MG63 (cell line): ENCODE results near the gene TMEM258. TPM values are rescaled to one million over a fixed set of nuclear protein-coding genes. Genes with fewer than 3 reads are reported as not detected.

Experiments
- DNase-seq: peaks from one replicate; pipeline ENCODE4 v3.0.0-alpha.2; 2020
- H3K27me3 ChIP-seq: fragments of 250-450 bp; sonication (Bioruptor Pico); 2 replicates; pipeline ENCODE4 v1.5.1; 2020; ENCODE audit warnings: mild to moderate bottlenecking, moderate library complexity
- H3K36me3 ChIP-seq: fragments of 250-450 bp; sonication (Bioruptor Pico); 2 replicates; pipeline ENCODE4 v1.5.1; 2020; ENCODE audit warnings: mild to moderate bottlenecking, moderate library complexity
- H3K4me3 ChIP-seq: fragments of 250-450 bp; sonication (Bioruptor Pico); 2 replicates; pipeline ENCODE4 v1.5.1; 2020; ENCODE audit warnings: mild to moderate bottlenecking, moderate library complexity
- H3K9me3 ChIP-seq: fragments of 250-450 bp; sonication (Bioruptor Pico); 2 replicates; pipeline ENCODE4 v1.5.1; 2020; ENCODE audit warnings: mild to moderate bottlenecking, moderate library complexity
- total RNA-seq: library from RNA; depleted of rRNA; stranded (reverse); fragments of >200 nt; shearing (Covaris generic); gene quantifications from 2 replicates; pipeline ENCODE4 v1.2.3, GENCODE V29; 2014; ENCODE audit warnings: low replicate concordance

Gene TMEM258
- total RNA-seq, 1 experiment from 2014 or later = 61.8 TPM

- H3K9me3 ChIP-seq = no peaks in the 10 kb centered on the region
- peaks cover 21% of the 10 kb centered on the region for H3K36me3 ChIP-seq
- no peaks in the 10 kb centered on the region for H3K27me3 ChIP-seq
- DNase-seq = no peak
- no peak overlapping the region for H3K4me3 ChIP-seq
These were observed 7.9 kb downstream of the TMEM258 start for GRCh38 chr11:61784506-61784805.

GRCh38 chr11:61783717-61784505 is 8.5 kb downstream of the TMEM258 start:
- H3K9me3 ChIP-seq = no peaks in the 10 kb centered on the region
- DNase-seq = no peak
- H3K4me3 ChIP-seq = no peak overlapping the region
- H3K36me3 ChIP-seq = peaks cover 17% of the 10 kb centered on the region
- H3K27me3 ChIP-seq = no peaks in the 10 kb centered on the region

- no peak for DNase-seq
- Histone ChIP-seq H3K27me3 (no peaks in the 10 kb centered on the region), H3K36me3 (peaks cover 6% of the 10 kb centered on the region), H3K4me3 (no peak overlapping the region), H3K9me3 (no peaks in the 10 kb centered on the region)
These were observed 9.6 kb downstream of the TMEM258 start for GRCh38 chr11:61782841-61783240.

GRCh38 chr11:61782299-61782698 is 10.1 kb downstream of the TMEM258 start:
- peaks cover under 1% of the 10 kb centered on the region for H3K36me3 ChIP-seq

DNA sequence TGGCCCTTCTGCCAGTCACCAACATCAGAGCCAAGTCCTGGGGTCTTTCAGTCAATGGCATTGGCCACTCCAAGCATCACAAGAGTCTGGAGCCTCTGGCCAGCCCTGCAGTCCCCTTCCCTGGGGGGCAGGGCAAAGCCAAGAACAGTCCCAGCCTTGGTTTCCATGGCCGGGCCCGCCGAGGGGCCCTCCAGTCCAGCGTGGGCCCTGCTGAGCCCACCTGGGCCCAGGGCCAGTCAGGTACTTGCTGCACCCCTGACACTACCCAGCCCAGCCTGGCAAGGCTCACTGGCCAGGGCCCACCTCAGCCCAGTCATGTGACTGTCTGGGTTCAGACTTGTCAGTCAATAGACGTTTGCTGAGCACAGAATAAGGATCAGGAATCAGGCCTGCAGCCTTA is 10.8 kb downstream of the TMEM258 start:
- no peaks in the 10 kb centered on the region for H3K27me3 ChIP-seq
- no peaks in the 10 kb centered on the region for H3K9me3 ChIP-seq
- no peak overlapping the region for H3K4me3 ChIP-seq
- DNase-seq = no peak
- H3K36me3 ChIP-seq = no peaks in the 10 kb centered on the region

More at GRCh38 chr11:61782299-61782698, 10.1 kb downstream of the TMEM258 start:
- Histone ChIP-seq H3K9me3 (no peaks in the 10 kb centered on the region), H3K4me3 (no peak overlapping the region), H3K27me3 (no peaks in the 10 kb centered on the region)
- DNase-seq = no peak

GRCh38 chr11:61780581-61781162 is 11.7 kb downstream of the TMEM258 start:
- DNase-seq = no peak
- H3K9me3 ChIP-seq = no peaks in the 10 kb centered on the region
- H3K36me3 ChIP-seq = no peaks in the 10 kb centered on the region
- H3K27me3 ChIP-seq = no peaks in the 10 kb centered on the region
- no peak overlapping the region for H3K4me3 ChIP-seq

- Histone ChIP-seq H3K4me3 (no peak overlapping the region), H3K9me3 (no peaks in the 10 kb centered on the region), H3K27me3 (no peaks in the 10 kb centered on the region), H3K36me3 (no peaks in the 10 kb centered on the region)
- no peak for DNase-seq
These were observed 12.5 kb downstream of the TMEM258 start for GRCh38 chr11:61779666-61780525.

GRCh38 chr11:61778920-61779650 is 13.3 kb downstream of the TMEM258 start:
- Histone ChIP-seq H3K36me3 (no peaks in the 10 kb centered on the region), H3K27me3 (no peaks in the 10 kb centered on the region), H3K4me3 (no peak overlapping the region), H3K9me3 (no peaks in the 10 kb centered on the region)
- no peak for DNase-seq

DNA sequence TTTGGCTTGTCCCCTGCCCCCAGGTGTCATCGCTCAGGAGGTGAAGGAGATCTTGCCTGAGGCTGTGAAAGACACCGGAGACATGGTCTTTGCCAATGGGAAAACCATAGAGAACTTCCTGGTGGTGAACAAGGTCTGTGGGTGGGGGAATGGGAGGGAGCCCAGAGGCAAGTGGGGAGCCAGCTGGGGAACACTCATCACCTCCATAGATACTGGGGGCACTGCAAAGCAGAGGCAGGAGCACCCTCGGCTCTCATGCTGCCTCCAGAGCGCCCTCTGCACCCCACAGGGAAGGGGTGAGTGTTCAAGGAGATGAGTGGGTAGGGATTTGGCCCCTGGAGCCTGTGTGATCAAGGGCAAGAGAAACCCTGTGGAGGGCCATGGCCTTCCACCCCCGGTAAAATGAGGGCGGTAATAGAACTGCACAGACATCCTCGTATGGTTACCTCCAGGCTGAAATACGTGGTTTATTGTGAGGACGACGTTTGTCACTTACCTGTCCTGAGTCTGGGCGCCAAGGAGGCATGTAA is 14.0 kb downstream of the TMEM258 start:
- H3K4me3 ChIP-seq = no peak overlapping the region
- no peaks in the 10 kb centered on the region for H3K36me3 ChIP-seq
- no peak for DNase-seq
- H3K9me3 ChIP-seq = no peaks in the 10 kb centered on the region
- H3K27me3 ChIP-seq = no peaks in the 10 kb centered on the region

DNA sequence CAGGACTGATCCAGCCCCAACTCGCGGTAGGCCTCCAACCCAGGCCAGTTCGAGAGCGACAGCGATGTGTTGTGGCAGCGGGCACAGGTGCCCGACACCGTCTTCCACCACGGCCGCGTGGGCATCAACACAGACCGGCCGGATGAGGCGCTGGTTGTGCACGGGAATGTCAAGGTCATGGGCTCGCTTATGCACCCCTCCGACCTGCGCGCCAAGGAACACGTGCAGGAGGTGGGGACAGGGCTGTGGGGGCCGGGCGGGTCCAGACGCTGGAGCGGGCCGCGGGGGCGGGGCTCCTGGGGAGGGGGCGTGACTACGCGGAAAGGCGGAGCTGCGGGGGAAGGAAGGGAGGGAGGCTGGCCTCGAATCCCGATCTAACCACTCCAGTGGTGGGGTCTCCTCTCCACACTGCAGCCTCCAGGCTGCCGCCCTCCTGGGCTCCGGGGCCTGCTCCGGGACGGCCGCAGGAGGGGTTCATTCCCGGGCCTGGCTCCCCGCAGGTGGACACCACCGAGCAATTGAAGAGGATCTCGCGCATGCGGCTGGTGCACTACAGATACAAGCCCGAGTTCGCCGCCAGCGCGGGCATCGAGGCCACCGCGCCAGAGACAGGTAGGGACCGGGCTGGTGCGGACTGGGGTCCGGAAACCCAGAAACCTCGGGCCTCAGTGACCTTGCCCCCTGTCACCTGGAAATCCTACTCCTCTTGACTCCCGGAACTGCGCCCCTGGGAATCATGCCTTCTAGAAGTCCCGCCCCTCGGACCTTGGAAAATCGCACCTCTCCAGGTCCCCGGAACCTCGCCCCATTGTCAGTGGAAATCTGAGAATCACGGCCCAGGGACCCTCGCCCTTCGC is 14.9 kb downstream of the TMEM258 start:
- DNase-seq = no peak
- no peak overlapping the region for H3K4me3 ChIP-seq

GRCh38 chr11:61776561-61777075 is 15.8 kb downstream of the TMEM258 start:
- no peaks in the 10 kb centered on the region for H3K27me3 ChIP-seq
- no peak overlapping the region for H3K4me3 ChIP-seq
- DNase-seq = peak; percentile 48
- no peaks in the 10 kb centered on the region for H3K36me3 ChIP-seq
- no peaks in the 10 kb centered on the region for H3K9me3 ChIP-seq

More for the DNA sequence above, 14.9 kb downstream of the TMEM258 start:
- Histone ChIP-seq H3K36me3 (no peaks in the 10 kb centered on the region), H3K27me3 (no peaks in the 10 kb centered on the region), H3K9me3 (no peaks in the 10 kb centered on the region)

GRCh38 chr11:61775606-61776554 is 16.5 kb downstream of the TMEM258 start:
- no peaks in the 10 kb centered on the region for H3K9me3 ChIP-seq
- no peak overlapping the region for H3K4me3 ChIP-seq
- H3K36me3 ChIP-seq = no peaks in the 10 kb centered on the region
- no peak for DNase-seq
- H3K27me3 ChIP-seq = no peaks in the 10 kb centered on the region

DNA sequence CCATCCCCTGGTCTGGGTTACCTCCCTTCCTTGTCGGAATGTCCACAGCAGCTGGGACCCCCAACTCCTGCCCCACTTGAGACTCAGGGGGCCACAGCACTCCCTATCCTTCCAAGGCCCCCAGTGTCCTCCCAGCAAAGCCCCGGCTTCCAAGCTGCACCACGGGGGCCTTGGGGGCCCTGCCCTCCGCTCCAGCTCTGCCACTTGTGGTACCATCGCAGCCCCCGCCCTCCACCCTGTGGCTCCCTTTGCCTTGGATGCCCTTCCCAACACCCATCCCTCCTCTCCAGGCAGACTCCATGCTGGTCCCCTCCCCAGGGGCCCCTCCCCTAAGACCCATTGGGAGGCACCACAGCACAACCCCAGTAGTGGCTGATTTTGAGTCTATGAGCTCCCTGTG is 17.3 kb downstream of the TMEM258 start:
- H3K4me3 ChIP-seq = no peak overlapping the region
- H3K27me3 ChIP-seq = no peaks in the 10 kb centered on the region
- no peaks in the 10 kb centered on the region for H3K9me3 ChIP-seq
- no peak for DNase-seq
- no peaks in the 10 kb centered on the region for H3K36me3 ChIP-seq

GRCh38 chr11:61774411-61774810 is 18.0 kb downstream of the TMEM258 start:
- DNase-seq = no peak
- Histone ChIP-seq H3K9me3 (no peaks in the 10 kb centered on the region), H3K27me3 (no peaks in the 10 kb centered on the region), H3K4me3 (no peak overlapping the region), H3K36me3 (no peaks in the 10 kb centered on the region)

GRCh38 chr11:61773809-61774208 is 18.6 kb downstream of the TMEM258 start:
- Histone ChIP-seq H3K36me3 (no peaks in the 10 kb centered on the region), H3K9me3 (no peaks in the 10 kb centered on the region), H3K4me3 (no peak overlapping the region), H3K27me3 (no peaks in the 10 kb centered on the region)
- no peak for DNase-seq
